GM12878 (cell line): ENCODE measurements around the gene ABHD6. TPM values are rescaled to one million over a fixed set of nuclear protein-coding genes. Genes with fewer than 3 reads are reported as not detected.

ENCODE experiments used
- BHLHE40 ChIP-seq, 2 experiments: fragments of 450-650 bp in 1 of 2; IDR thresholded peaks; 2 replicates each; pipeline ENCODE4 v1.6.1; 2011 to 2017; ENCODE audit warnings: low read depth in 2 of 2, borderline replicate concordance in 1 of 2, improper control_type of control experiment in 1 of 2, low read length in 1 of 2, mild to moderate bottlenecking in 1 of 2
- CHD2 ChIP-seq: IDR thresholded peaks from 2 replicates; pipeline ENCODE4 v1.6.1; 2011; ENCODE audit warnings: low read depth, low read length, improper control_type of control experiment, borderline replicate concordance
- CUX1 ChIP-seq: IDR thresholded peaks from 2 replicates; pipeline ENCODE4 v1.6.1; 2012; ENCODE audit warnings: improper control_type of control experiment, low read depth, low read length; ENCODE audit not compliant: insufficient replicate concordance
- DPF2 ChIP-seq: fragments of 450-650 bp; IDR thresholded peaks from 2 replicates; pipeline ENCODE4 v1.6.1; 2017; ENCODE audit warnings: mild to moderate bottlenecking
- EED ChIP-seq: sonication (generic); IDR thresholded peaks from 2 replicates; pipeline ENCODE4 v1.6.1; 2016; ENCODE audit warnings: antibody characterized with exemption, low read depth
- IKZF1 ChIP-seq: fragments of 450-650 bp; conservative IDR thresholded peaks from 2 replicates; pipeline ENCODE4 v1.6.1; 2017; ENCODE audit warnings: antibody characterized with exemption, mild to moderate bottlenecking
- IKZF2 ChIP-seq, 2 experiments: fragments of 450-650 bp; IDR thresholded peaks; 2 replicates each; pipeline ENCODE4 v1.6.1; 2017; ENCODE audit warnings: mild to moderate bottlenecking in 2 of 2, moderate library complexity in 2 of 2
- IRF3 ChIP-seq: fragments of 450-650 bp; IDR thresholded peaks from 2 replicates; pipeline ENCODE4 v1.6.1; 2014; ENCODE audit warnings: mild to moderate bottlenecking
- MAX ChIP-seq: IDR thresholded peaks from 2 replicates; pipeline ENCODE4 v1.6.1; 2012; ENCODE audit warnings: low read depth, low read length, improper control_type of control experiment
- MEF2A ChIP-seq: IDR thresholded peaks from 2 replicates; pipeline ENCODE4 v1.6.1; 2011; ENCODE audit warnings: low read depth, mild to moderate bottlenecking, low read length, moderate library complexity; ENCODE audit not compliant: insufficient read depth
- MEF2B ChIP-seq: fragments of 450-650 bp; IDR thresholded peaks from 2 replicates; pipeline ENCODE4 v1.6.1; 2018; ENCODE audit warnings: mild to moderate bottlenecking, moderate library complexity; ENCODE audit not compliant: partially characterized antibody, poor library complexity, severe bottlenecking
- MTA2 ChIP-seq: fragments of 450-650 bp; IDR thresholded peaks from 2 replicates; pipeline ENCODE4 v1.6.1; 2016; ENCODE audit warnings: low read depth, mild to moderate bottlenecking, moderate library complexity
- NBN ChIP-seq: fragments of 450-650 bp; IDR thresholded peaks from 2 replicates; pipeline ENCODE4 v1.6.1; 2016
- NKRF ChIP-seq: fragments of 450-650 bp; conservative IDR thresholded peaks from 2 replicates; pipeline ENCODE4 v1.6.1; 2017; ENCODE audit warnings: mild to moderate bottlenecking, moderate library complexity
- PBX3 ChIP-seq: IDR thresholded peaks from 2 replicates; pipeline ENCODE4 v1.6.1; 2011; ENCODE audit warnings: mild to moderate bottlenecking, low read depth, low read length, moderate library complexity; ENCODE audit not compliant: insufficient replicate concordance
- PKNOX1 ChIP-seq: fragments of 450-650 bp; IDR thresholded peaks from 2 replicates; pipeline ENCODE4 v1.6.1; 2016; ENCODE audit warnings: mild to moderate bottlenecking
- SMAD1 ChIP-seq: fragments of 450-650 bp; IDR thresholded peaks from 2 replicates; pipeline ENCODE4 v1.6.1; 2018; ENCODE audit warnings: mild to moderate bottlenecking, low read depth; ENCODE audit not compliant: partially characterized antibody
- polyA plus RNA-seq, 11 experiments: library from polyadenylated mRNA; depleted of rRNA in 4 of 11; unstranded in 6 of 11; stranded (reverse) in 5 of 11; fragments of >200 nt; fragmentation: Nextera tagmentation in 4 of 11; fragmentation: Illumina TruSeq in 1 of 11; extraction: Ambion mirVana in 4 of 11; extraction: Trizol in 1 of 11; gene quantifications; 1 replicate in 1 of 11; 2 replicates in 10 of 11; pipeline versions ENCODE4 v1.2.1 to v1.2.3, GENCODE V29; 2011 to 2016; ENCODE audit warnings: inconsistent platforms in 2 of 11, missing spikeins in 2 of 11, low read depth in 1 of 11
- total RNA-seq, 4 experiments: library from RNA; depleted of rRNA in 3 of 4; stranded (reverse); fragments of >200 nt in 3 of 4; fragmentation: Illumina TruSeq in 1 of 4; extraction: Trizol in 1 of 4; gene quantifications; 2 replicates each; pipeline versions ENCODE4 v1.2.1 to v1.2.3, GENCODE V29; 2013 to 2021

ABHD6 gene
- total and polyA plus RNA-seq, 10 of the 15 experiments (the other 5 are each of a cell fraction or from before 2014, with no cell fraction given) = 1.4 to 33.2 (median 3.2) TPM

- TF ChIP-seq MEF2B = peak; percentile 88
- TF ChIP-seq MAX = no peak
- no peak for TF ChIP-seq NKRF
- peak; percentile 8 for TF ChIP-seq SMAD1
- TF ChIP-seq CHD2 = peak; percentile 30; the same call in 1 of the 2 replicates
- TF ChIP-seq MTA2 = peak; percentile 43; the same call in 1 of the 2 replicates
- peak; percentile 42 to 55; a peak in 3 of 4 replicates for TF ChIP-seq IKZF2 (IDR thresholded peaks at IDR 0.05)
- no peak for TF ChIP-seq IRF3
- TF ChIP-seq NBN = 0 out of 2 replicates have a peak, but pooled peaks have one; percentile 37
- TF ChIP-seq PKNOX1 = peak; percentile 46; the same call in 1 of the 2 replicates
- peak; percentile 66 for TF ChIP-seq IKZF1
- TF ChIP-seq BHLHE40 (IDR thresholded peaks at IDR 0.05; ENCODE audit: borderline replicate concordance in 1 of 2, low read depth in 2 of 2, low read length in 1 of 2) = peak; percentile 9 to 51; a peak in 1 of 4 replicates
- TF ChIP-seq DPF2 = 0 out of 2 replicates have a peak, but pooled peaks have one; percentile 38
- peak; percentile 48 for TF ChIP-seq EED
- TF ChIP-seq MEF2A = 0 out of 2 replicates have a peak, but pooled peaks have one; percentile 13
- peak; percentile 82 for TF ChIP-seq CUX1
- TF ChIP-seq PBX3 = peak; percentile 63
Observed at GRCh38 chr3:58200846-58201355, 36.7 kb upstream of the ABHD6 start (continued).
